ENCODE results near the gene TIAM1.

DNA sequence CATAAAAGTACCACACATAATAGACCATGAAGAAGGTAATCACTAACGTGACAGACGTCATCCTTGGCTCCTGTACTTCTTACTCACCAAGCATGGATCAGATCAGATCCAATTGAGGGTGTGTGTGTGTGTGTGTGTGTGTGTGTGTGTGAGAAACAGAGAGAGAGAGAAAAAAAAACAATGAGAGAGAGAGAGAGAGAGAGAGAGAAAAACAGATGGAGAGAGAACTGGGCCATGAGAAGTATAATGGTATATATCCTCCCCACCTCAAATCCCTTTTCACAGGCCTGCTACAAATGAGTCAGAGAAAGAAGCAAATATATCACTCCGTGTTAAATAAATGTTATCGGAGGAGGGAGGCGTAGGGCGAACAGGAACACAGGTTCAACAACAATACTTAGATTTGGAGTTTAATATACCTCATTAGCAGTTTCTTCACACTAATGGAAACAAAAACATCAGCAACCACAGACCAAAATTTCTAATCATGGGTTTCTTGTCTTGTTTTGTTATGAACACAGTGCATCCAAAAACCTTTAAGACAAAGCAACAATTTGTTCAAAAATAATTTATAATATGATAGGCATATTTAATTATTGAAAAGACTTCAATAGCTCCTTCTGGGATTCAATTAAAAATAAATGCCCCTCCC lies 45.3 kb downstream of the TIAM1 start:
- no peak for TF ChIP-seq EZH2phosphoT487 (IDR thresholded peaks at IDR 0.05; ENCODE audit: borderline replicate concordance, low read length)
- TF ChIP-seq, protein P1, sequence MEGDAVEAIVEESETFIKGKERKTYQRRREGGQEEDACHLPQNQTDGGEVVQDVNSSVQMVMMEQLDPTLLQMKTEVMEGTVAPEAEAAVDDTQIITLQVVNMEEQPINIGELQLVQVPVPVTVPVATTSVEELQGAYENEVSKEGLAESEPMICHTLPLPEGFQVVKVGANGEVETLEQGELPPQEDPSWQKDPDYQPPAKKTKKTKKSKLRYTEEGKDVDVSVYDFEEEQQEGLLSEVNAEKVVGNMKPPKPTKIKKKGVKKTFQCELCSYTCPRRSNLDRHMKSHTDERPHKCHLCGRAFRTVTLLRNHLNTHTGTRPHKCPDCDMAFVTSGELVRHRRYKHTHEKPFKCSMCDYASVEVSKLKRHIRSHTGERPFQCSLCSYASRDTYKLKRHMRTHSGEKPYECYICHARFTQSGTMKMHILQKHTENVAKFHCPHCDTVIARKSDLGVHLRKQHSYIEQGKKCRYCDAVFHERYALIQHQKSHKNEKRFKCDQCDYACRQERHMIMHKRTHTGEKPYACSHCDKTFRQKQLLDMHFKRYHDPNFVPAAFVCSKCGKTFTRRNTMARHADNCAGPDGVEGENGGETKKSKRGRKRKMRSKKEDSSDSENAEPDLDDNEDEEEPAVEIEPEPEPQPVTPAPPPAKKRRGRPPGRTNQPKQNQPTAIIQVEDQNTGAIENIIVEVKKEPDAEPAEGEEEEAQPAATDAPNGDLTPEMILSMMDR (IDR thresholded peaks at IDR 0.05; ENCODE audit: low read depth, low read length, poor library complexity, severe bottlenecking) = no peak

All from DOHH2 (cell line).